Activated CD8-positive, alpha-beta memory T cell treated with anti-CD3 and anti-CD28 coated beads, Interleukin-2, amount 50 U/mL, for 1 hour (primary cell): ENCODE measurements around the gene DES.
"Not testable (repeated sequence)": the region's sequence is repeated elsewhere in the genome, so short reads cannot be mapped to it uniquely, and the experiment has no call there.

Experiments used
- DNase-seq: peaks from one replicate; pipeline ENCODE4 v3.0.0-alpha.2; 2020; ENCODE audit errors: extremely low read depth

The DES gene

GRCh38 chr2:219418155-219419011, at the start of gene DES:
TSS of gene DES (plus strand) at chr2:219418377. CDS start at chr2:219418463, 86 bp downstream.
- no peak for DNase-seq

GRCh38 chr2:219368690-219369191, 49.4 kb upstream of the DES start:
- DNase-seq = no peak

- no peak for DNase-seq
These were observed 48.7 kb upstream of the DES start for GRCh38 chr2:219369447-219369861.

GRCh38 chr2:219378163-219378851, 39.9 kb upstream of the DES start:
- DNase-seq = no peak

GRCh38 chr2:219380926-219381325, 37.3 kb upstream of the DES start:
- DNase-seq = no peak

- no peak for DNase-seq
These were observed 36.7 kb upstream of the DES start for GRCh38 chr2:219381448-219381847.

- no peak for DNase-seq
These were observed 34.0 kb upstream of the DES start for GRCh38 chr2:219384083-219384713.

- DNase-seq = no peak
These were observed 33.3 kb upstream of the DES start for GRCh38 chr2:219384859-219385258.

GRCh38 chr2:219385958-219386520, 32.1 kb upstream of the DES start:
- DNase-seq = no peak

- DNase-seq = no peak
These were observed 31.5 kb upstream of the DES start for GRCh38 chr2:219386532-219387280.

GRCh38 chr2:219387306-219388120, 30.7 kb upstream of the DES start, which contains the start of gene DNPEP:
TSS of gene DNPEP (minus strand) at chr2:219387912. CDS start at chr2:219387794, 118 bp downstream.
- peak; percentile 32 for DNase-seq

- peak; percentile 93 for DNase-seq
These were observed 29.9 kb upstream of the DES start for GRCh38 chr2:219388121-219388906.

GRCh38 chr2:219388907-219389156, 29.3 kb upstream of the DES start:
- DNase-seq = no peak

GRCh38 chr2:219392754-219393153, 25.4 kb upstream of the DES start:
- DNase-seq = no peak

- not testable (repeated sequence) for DNase-seq
These were observed 23.1 kb upstream of the DES start for GRCh38 chr2:219395056-219395455.

- no peak for DNase-seq
These were observed 22.6 kb upstream of the DES start for GRCh38 chr2:219395609-219396008.

GRCh38 chr2:219396863-219397457, 21.2 kb upstream of the DES start:
- DNase-seq = no peak

- DNase-seq = no peak
These were observed 19.3 kb upstream of the DES start for GRCh38 chr2:219398721-219399363.
